NB4 (cell line): ENCODE data around the gene YBX1.

Experiments used
- DNase-seq: peaks from one replicate; pipeline ENCODE4 v3.0.0; 2010; ENCODE audit warnings: low read depth
- H3K4me3 ChIP-seq: one replicate; pipeline ENCODE4 v1.5.1; 2011; ENCODE audit warnings: mild to moderate bottlenecking, low read depth, low read length, moderate library complexity
- MYC ChIP-seq: IDR thresholded peaks from 2 replicates; pipeline ENCODE4 v1.6.1; 2011; ENCODE audit warnings: low read depth, low read length
- POLR2A ChIP-seq: IDR thresholded peaks from 2 replicates; pipeline ENCODE4 v1.6.1; 2011; ENCODE audit warnings: mild to moderate bottlenecking; ENCODE audit not compliant: insufficient read length; ENCODE audit errors: extremely low read depth
- TF ChIP-seq, protein P1 (sequence below): IDR thresholded peaks from 2 replicates; pipeline ENCODE4 v1.6.1; 2011; ENCODE audit warnings: low read depth, low read length
- TF ChIP-seq, protein P2 (sequence below): IDR thresholded peaks from one replicate; pipeline ENCODE4 v1.5.1; 2012; ENCODE audit warnings: low read depth, low read length

Gene YBX1

DNA sequence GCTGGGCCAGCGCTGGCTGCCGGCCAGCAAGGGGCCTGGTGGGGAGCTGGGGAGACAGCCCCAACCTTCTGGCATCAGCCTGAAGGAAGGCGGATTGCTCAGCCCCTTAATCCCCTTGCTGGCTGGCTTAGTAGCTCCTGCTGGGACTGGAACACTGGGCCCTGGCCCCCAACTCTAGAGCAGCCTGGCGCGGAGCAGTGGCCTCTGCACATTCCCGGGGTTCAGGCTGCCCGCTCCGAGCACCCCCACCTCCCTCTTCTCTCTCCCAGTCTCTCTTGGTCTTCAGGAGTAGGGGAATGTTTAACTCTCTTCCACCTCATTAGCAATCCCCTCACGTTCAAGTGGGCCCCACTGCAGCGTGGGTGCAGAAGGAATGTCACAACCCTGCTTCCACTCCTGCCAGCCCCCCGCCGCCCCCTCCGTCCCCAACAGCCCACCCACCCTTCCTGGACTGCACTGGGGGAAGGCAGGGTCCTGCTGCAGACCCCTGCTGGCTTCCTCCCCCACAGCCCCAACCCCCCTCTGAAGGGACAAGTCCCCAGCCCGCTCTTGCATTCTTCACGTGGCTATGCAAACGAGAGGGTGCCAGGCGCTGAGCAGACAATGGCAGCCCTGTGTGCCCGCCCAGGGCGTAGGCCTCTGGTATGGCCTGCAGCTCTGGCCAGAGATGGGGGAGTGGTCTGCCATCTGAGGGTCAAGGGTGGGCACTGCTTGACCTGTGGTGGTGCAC lies 58.8 kb downstream of the YBX1 start:
- no peak overlapping the region for H3K4me3 ChIP-seq
- DNase-seq, result no peak
- TF ChIP-seq MYC (no peak), POLR2A (no peak)
- TF ChIP-seq, protein P1, sequence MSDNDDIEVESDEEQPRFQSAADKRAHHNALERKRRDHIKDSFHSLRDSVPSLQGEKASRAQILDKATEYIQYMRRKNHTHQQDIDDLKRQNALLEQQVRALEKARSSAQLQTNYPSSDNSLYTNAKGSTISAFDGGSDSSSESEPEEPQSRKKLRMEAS, result no peak
- TF ChIP-seq, protein P2, sequence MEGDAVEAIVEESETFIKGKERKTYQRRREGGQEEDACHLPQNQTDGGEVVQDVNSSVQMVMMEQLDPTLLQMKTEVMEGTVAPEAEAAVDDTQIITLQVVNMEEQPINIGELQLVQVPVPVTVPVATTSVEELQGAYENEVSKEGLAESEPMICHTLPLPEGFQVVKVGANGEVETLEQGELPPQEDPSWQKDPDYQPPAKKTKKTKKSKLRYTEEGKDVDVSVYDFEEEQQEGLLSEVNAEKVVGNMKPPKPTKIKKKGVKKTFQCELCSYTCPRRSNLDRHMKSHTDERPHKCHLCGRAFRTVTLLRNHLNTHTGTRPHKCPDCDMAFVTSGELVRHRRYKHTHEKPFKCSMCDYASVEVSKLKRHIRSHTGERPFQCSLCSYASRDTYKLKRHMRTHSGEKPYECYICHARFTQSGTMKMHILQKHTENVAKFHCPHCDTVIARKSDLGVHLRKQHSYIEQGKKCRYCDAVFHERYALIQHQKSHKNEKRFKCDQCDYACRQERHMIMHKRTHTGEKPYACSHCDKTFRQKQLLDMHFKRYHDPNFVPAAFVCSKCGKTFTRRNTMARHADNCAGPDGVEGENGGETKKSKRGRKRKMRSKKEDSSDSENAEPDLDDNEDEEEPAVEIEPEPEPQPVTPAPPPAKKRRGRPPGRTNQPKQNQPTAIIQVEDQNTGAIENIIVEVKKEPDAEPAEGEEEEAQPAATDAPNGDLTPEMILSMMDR, result no peak

DNA sequence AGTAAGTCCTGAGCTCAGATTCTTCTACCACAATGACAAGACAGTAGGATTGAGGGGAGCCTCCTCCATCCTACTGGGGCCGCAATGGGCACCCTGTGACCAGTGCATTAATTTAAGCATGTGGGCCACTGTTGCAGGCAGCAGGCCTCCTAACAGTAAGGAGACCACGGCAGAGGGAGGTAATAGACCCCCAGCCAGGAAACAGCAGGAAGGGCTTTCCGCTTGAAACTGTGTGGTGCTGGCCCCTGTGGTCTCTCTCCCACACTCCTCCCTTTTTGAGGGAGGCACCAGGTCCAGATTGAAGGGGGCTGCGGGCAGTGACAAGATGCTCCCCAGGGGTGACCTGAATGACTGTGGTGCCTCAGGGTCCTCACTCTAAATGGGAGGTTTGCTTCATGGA lies 59.5 kb downstream of the YBX1 start:
- TF ChIP-seq POLR2A, result no peak
- TF ChIP-seq MYC, result no peak
- TF ChIP-seq, protein P1, result no peak
- TF ChIP-seq, protein P2, result no peak
- no peak overlapping the region for H3K4me3 ChIP-seq
- DNase-seq, result no peak

DNA sequence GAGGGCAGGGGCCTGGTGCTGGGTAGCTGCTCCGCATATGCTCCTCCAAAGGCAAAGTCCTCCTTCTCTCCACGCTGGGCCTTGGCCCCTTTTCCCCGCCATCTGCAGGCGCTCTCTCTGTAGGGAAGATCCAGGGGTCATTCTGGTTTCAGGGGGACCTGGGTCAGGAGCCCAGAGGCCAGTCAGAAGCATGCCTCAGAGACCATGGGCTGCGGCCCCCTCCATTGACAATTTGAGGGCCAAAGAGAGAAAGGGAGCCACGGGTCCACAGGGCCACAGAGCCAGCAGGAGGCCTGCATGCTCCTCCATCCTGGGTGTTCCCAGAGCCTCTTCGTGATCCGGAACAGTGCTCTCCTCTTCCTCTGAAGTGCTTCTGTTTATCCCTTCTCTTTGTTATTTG lies 59.9 kb downstream of the YBX1 start:
- no peak for DNase-seq
- TF ChIP-seq, protein P1, result no peak
- TF ChIP-seq POLR2A (no peak), MYC (no peak)
- TF ChIP-seq, protein P2, result no peak
- H3K4me3 ChIP-seq, result no peak overlapping the region

DNA sequence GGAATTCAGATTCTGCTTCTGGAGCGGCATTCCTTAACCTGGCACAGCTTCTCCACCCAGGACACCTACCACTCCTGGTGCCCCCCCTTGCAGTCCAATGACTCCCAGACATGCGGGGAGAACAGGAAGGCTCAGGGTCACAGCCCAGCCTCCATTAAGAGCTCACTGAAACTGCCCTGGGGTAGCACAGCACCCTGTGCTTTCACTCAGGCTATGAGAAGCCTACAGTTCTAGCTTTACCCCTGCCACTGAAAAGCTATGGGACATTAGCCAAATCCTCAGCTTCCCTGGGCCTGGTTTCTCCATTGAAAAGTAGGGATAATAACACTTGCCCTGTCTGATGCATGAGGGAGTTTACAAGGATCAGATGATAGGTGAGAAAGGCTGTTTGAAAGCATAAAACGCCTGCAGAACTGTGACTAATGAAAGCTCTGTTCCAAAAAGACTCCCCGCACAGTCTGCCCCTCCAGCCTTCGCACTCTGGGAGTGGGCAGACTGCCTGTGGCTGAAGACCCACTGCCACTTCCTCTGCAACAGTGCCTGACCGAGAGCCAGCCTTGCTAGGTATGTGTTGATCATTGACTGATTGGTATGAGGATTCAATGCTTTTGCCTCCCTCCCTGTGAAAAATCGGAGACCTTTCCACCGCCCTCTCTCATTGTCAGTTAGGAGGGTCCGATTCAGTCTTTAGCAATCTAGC lies 60.5 kb downstream of the YBX1 start:
- no peak overlapping the region for H3K4me3 ChIP-seq
- no peak for DNase-seq
- TF ChIP-seq POLR2A (no peak), MYC (no peak)
- TF ChIP-seq, protein P1, result no peak
- TF ChIP-seq, protein P2, result no peak

DNA sequence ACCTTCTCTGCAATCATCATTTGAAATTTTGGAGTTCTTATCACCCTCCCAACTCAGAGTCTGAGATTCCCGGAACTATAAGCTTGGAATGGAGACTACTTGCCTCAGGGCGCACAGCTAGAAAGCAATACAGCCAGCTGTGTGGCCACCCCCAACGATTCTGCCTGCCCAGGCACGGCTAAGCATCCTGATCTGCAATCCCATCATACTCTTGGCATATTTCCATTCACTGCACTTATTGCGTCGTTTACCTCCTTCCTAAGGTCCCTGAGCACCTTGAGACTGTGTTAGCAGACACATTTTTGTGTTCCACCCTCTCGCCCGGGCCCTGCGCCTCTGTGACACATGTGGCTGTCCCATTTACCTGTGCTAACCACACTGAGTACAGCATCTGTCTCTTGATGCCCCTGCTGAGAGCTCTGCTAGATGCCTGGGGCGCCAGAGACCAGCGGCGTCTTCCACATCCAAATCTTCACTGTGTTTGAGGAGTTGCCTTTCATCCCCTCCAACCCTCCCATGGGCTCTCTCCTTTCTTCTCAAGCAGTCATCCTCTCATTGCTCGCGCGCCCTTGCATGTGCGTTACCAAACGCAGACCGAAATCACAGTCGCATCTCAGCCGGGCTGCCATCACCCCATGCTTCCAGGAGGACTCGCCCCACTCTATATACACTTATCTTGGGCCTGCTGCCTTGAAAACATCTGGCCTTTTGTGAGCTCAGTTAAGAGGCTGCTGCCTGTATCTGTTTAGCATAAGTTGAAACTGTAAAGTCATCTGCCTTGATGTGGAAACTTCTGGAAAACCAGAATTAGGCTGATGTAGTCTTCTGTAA lies 61.3 kb downstream of the YBX1 start:
- TF ChIP-seq, protein P2, result no peak
- TF ChIP-seq MYC, result no peak
- no peak for DNase-seq

More for the DNA sequence above, 61.3 kb downstream of the YBX1 start:
- H3K4me3 ChIP-seq, result no peak overlapping the region
